WTC11 (cell line): ENCODE data around the gene FAM3C.

Experiments used
- CREM ChIP-seq: sonication (generic); formaldehyde crosslinking; IDR thresholded peaks from 2 replicates; pipeline ENCODE4 v1.8.1; 2022; ENCODE audit warnings: mild to moderate bottlenecking, missing genetic modification reagents, moderate library complexity
- ELF4 ChIP-seq: sonication (generic); formaldehyde crosslinking; IDR thresholded peaks from 2 replicates; pipeline ENCODE4 v1.8.1; 2022; ENCODE audit warnings: low read depth, mild to moderate bottlenecking, moderate library complexity, missing genetic modification reagents
- IRF2 ChIP-seq: sonication (generic); formaldehyde crosslinking; IDR thresholded peaks from 2 replicates; pipeline ENCODE4 v1.8.0; 2022; ENCODE audit warnings: low read depth, missing genetic modification reagents, borderline replicate concordance
- PRRX2 ChIP-seq: fragments of 250-450 bp; sonication (Bioruptor Pico); IDR thresholded peaks from 2 replicates; pipeline ENCODE4 v1.8.0; 2021; ENCODE audit warnings: mild to moderate bottlenecking
- ZNF423 ChIP-seq: fragments of 250-450 bp; sonication (Bioruptor Pico); IDR thresholded peaks from 2 replicates; pipeline ENCODE4 v2.1.2; 2022; ENCODE audit warnings: mild to moderate bottlenecking, moderate library complexity
- TF ChIP-seq, protein P1 (sequence below): fragments of 200-600 bp; IDR thresholded peaks from 2 replicates; pipeline ENCODE4 v1.8.0; 2022; ENCODE audit warnings: antibody characterized with exemption
- TF ChIP-seq, protein P2 (sequence below): sonication (generic); formaldehyde crosslinking; IDR thresholded peaks from 2 replicates; pipeline ENCODE4 v1.8.0; 2023; ENCODE audit warnings: mild to moderate bottlenecking, missing genetic modification reagents
- TF ChIP-seq, protein P3 (sequence below): sonication (generic); formaldehyde crosslinking; IDR thresholded peaks from 2 replicates; pipeline ENCODE4 v1.8.0; 2022; ENCODE audit warnings: mild to moderate bottlenecking, missing genetic modification reagents
- TF ChIP-seq, protein P4 (sequence below): sonication (generic); formaldehyde crosslinking; IDR thresholded peaks from 2 replicates; pipeline ENCODE4 v1.8.1; 2022; ENCODE audit warnings: mild to moderate bottlenecking, moderate library complexity, missing genetic modification reagents

DNA sequence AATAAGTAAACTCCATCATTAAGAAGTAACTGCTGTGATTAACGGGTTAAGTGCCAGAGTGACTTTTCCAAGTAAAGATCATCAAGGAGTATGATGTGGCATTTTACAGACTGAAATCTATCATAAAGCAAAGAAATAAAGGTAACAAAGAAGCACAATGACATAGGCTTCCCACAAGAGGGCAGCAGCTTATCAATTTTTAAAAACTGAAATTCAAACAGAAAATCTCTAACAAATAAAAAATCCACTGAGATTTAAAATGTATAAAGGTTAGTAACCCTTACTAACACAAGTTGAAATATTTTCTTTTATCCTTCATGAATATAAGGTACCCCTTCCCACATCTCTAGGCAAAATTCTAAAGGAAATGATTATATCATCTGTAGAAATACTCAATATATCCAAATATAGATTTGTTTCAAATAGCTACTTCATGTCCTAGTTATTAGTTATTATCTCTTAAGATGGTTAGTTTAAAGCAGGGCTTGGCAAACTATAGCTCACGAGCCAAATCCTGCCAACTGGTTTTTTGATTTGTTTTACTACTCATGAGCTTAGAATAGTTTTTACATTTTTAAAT lies 29.2 kb downstream of the FAM3C start:
- TF ChIP-seq, protein P1, sequence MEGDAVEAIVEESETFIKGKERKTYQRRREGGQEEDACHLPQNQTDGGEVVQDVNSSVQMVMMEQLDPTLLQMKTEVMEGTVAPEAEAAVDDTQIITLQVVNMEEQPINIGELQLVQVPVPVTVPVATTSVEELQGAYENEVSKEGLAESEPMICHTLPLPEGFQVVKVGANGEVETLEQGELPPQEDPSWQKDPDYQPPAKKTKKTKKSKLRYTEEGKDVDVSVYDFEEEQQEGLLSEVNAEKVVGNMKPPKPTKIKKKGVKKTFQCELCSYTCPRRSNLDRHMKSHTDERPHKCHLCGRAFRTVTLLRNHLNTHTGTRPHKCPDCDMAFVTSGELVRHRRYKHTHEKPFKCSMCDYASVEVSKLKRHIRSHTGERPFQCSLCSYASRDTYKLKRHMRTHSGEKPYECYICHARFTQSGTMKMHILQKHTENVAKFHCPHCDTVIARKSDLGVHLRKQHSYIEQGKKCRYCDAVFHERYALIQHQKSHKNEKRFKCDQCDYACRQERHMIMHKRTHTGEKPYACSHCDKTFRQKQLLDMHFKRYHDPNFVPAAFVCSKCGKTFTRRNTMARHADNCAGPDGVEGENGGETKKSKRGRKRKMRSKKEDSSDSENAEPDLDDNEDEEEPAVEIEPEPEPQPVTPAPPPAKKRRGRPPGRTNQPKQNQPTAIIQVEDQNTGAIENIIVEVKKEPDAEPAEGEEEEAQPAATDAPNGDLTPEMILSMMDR = peak; percentile 51; the same call in 1 of the 2 replicates
- TF ChIP-seq CREM (CRISPR knock-in tag) = no peak
- TF ChIP-seq, protein P2, sequence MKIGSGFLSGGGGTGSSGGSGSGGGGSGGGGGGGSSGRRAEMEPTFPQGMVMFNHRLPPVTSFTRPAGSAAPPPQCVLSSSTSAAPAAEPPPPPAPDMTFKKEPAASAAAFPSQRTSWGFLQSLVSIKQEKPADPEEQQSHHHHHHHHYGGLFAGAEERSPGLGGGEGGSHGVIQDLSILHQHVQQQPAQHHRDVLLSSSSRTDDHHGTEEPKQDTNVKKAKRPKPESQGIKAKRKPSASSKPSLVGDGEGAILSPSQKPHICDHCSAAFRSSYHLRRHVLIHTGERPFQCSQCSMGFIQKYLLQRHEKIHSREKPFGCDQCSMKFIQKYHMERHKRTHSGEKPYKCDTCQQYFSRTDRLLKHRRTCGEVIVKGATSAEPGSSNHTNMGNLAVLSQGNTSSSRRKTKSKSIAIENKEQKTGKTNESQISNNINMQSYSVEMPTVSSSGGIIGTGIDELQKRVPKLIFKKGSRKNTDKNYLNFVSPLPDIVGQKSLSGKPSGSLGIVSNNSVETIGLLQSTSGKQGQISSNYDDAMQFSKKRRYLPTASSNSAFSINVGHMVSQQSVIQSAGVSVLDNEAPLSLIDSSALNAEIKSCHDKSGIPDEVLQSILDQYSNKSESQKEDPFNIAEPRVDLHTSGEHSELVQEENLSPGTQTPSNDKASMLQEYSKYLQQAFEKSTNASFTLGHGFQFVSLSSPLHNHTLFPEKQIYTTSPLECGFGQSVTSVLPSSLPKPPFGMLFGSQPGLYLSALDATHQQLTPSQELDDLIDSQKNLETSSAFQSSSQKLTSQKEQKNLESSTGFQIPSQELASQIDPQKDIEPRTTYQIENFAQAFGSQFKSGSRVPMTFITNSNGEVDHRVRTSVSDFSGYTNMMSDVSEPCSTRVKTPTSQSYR (CRISPR knock-in tag) = no peak
- TF ChIP-seq ZNF423 = no peak
- TF ChIP-seq IRF2 (CRISPR knock-in tag) = no peak
- no peak for TF ChIP-seq ELF4 (CRISPR knock-in tag)
- no peak for TF ChIP-seq PRRX2 (CRISPR knock-in tag)
- TF ChIP-seq, protein P3, sequence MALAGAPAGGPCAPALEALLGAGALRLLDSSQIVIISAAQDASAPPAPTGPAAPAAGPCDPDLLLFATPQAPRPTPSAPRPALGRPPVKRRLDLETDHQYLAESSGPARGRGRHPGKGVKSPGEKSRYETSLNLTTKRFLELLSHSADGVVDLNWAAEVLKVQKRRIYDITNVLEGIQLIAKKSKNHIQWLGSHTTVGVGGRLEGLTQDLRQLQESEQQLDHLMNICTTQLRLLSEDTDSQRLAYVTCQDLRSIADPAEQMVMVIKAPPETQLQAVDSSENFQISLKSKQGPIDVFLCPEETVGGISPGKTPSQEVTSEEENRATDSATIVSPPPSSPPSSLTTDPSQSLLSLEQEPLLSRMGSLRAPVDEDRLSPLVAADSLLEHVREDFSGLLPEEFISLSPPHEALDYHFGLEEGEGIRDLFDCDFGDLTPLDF = no peak
- TF ChIP-seq, protein P4, sequence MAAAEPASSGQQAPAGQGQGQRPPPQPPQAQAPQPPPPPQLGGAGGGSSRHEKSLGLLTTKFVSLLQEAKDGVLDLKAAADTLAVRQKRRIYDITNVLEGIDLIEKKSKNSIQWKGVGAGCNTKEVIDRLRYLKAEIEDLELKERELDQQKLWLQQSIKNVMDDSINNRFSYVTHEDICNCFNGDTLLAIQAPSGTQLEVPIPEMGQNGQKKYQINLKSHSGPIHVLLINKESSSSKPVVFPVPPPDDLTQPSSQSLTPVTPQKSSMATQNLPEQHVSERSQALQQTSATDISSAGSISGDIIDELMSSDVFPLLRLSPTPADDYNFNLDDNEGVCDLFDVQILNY (CRISPR knock-in tag) = no peak
